Measurements from ENCODE around the gene BCL2.

BCL2 gene

GRCh38 chr18:63162271-63163014 is 157.1 kb downstream of the BCL2 start:
- Histone ChIP-seq H3K4me1 (ENCODE audit: control insufficient read depth in 1 of 2, insufficient read depth in 1 of 2, low read depth in 1 of 2, low read length in 1 of 2) (no peaks in the 10 kb centered on the region), H3K27ac (no peak overlapping the region), H3K36me3 (no peaks in the 10 kb centered on the region), H3K27me3 (no peaks in the 10 kb centered on the region), H3K4me3 (ENCODE audit: low read depth in 1 of 2, low read length in 1 of 2) (no peak overlapping the region), H3K9me3 (no peaks in the 10 kb centered on the region)
- TF ChIP-seq, protein P1, sequence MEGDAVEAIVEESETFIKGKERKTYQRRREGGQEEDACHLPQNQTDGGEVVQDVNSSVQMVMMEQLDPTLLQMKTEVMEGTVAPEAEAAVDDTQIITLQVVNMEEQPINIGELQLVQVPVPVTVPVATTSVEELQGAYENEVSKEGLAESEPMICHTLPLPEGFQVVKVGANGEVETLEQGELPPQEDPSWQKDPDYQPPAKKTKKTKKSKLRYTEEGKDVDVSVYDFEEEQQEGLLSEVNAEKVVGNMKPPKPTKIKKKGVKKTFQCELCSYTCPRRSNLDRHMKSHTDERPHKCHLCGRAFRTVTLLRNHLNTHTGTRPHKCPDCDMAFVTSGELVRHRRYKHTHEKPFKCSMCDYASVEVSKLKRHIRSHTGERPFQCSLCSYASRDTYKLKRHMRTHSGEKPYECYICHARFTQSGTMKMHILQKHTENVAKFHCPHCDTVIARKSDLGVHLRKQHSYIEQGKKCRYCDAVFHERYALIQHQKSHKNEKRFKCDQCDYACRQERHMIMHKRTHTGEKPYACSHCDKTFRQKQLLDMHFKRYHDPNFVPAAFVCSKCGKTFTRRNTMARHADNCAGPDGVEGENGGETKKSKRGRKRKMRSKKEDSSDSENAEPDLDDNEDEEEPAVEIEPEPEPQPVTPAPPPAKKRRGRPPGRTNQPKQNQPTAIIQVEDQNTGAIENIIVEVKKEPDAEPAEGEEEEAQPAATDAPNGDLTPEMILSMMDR (IDR thresholded peaks at IDR 0.05): no peak

GRCh38 chr18:63161761-63162195 is 157.8 kb downstream of the BCL2 start:
- TF ChIP-seq, protein P1 (IDR thresholded peaks at IDR 0.05): no peak
- Histone ChIP-seq H3K27ac (no peak overlapping the region), H3K27me3 (no peaks in the 10 kb centered on the region), H3K4me3 (ENCODE audit: low read depth in 1 of 2, low read length in 1 of 2) (no peak overlapping the region), H3K9me3 (no peaks in the 10 kb centered on the region), H3K4me1 (ENCODE audit: control insufficient read depth in 1 of 2, insufficient read depth in 1 of 2, low read depth in 1 of 2, low read length in 1 of 2) (no peaks in the 10 kb centered on the region), H3K36me3 (no peaks in the 10 kb centered on the region)

GRCh38 chr18:63161032-63161760 is 158.4 kb downstream of the BCL2 start:
- no peaks in the 10 kb centered on the region for H3K27me3 ChIP-seq
- no peak overlapping the region for H3K27ac ChIP-seq
- H3K9me3 ChIP-seq: no peaks in the 10 kb centered on the region
- H3K4me1 ChIP-seq (ENCODE audit: control insufficient read depth in 1 of 2, insufficient read depth in 1 of 2, low read depth in 1 of 2, low read length in 1 of 2): no peaks in the 10 kb centered on the region
- TF ChIP-seq, protein P1 (IDR thresholded peaks at IDR 0.05): no peak
- no peak overlapping the region for H3K4me3 ChIP-seq (ENCODE audit: low read depth in 1 of 2, low read length in 1 of 2)
- no peaks in the 10 kb centered on the region for H3K36me3 ChIP-seq

- H3K4me3 ChIP-seq (ENCODE audit: low read depth in 1 of 2, low read length in 1 of 2): no peak overlapping the region
- H3K27me3 ChIP-seq: no peaks in the 10 kb centered on the region
- no peaks in the 10 kb centered on the region for H3K36me3 ChIP-seq
- TF ChIP-seq, protein P1 (IDR thresholded peaks at IDR 0.05): no peak
- no peak overlapping the region for H3K27ac ChIP-seq
- peaks cover 3 to 4% of the 10 kb centered on the region in 2 experiments for H3K4me1 ChIP-seq (ENCODE audit: control insufficient read depth in 1 of 2, insufficient read depth in 1 of 2, low read depth in 1 of 2, low read length in 1 of 2)
- no peaks in the 10 kb centered on the region for H3K9me3 ChIP-seq
Measured at GRCh38 chr18:63160172-63160995, 159.2 kb downstream of the BCL2 start.

DNA sequence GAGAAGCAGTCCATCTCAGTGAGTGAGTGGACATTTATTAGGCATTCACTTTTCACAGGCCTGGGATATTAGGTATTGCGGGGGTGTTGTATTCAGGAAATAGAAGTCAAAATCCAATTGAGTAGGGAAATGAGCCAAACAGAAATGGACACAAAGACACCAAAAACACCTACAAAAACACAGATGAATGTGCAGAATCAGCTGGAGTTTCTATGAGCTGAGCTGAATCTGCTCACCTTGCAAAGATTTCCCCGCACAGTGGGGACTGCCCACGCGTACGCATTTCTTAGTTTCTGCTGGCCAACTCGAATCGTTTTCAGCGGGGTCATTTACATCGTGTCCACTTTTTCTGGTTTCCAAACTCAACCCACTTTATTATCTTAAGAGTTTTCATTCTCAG is 160.0 kb downstream of the BCL2 start:
- no peaks in the 10 kb centered on the region for H3K9me3 ChIP-seq
- no peak overlapping the region for H3K27ac ChIP-seq
- no peak overlapping the region for H3K4me3 ChIP-seq (ENCODE audit: low read depth in 1 of 2, low read length in 1 of 2)
- no peaks in the 10 kb centered on the region for H3K36me3 ChIP-seq
- peaks cover 6 to 8% of the 10 kb centered on the region in 2 experiments for H3K4me1 ChIP-seq (ENCODE audit: control insufficient read depth in 1 of 2, insufficient read depth in 1 of 2, low read depth in 1 of 2, low read length in 1 of 2)
- TF ChIP-seq, protein P1 (IDR thresholded peaks at IDR 0.05): no peak
- H3K27me3 ChIP-seq: no peaks in the 10 kb centered on the region

Data from neutrophil (primary cell).